DND-41 (cell line): ENCODE measurements around the gene CCDC93.

ENCODE experiments used
- ATAC-seq: fragments of 200-7000 bp; cut with Tn5 transposase; 3 replicates; pipeline ENCODE4 v1.9.1; 2021; ENCODE audit warnings: low read depth; ENCODE audit not compliant: insufficient read depth
- DNase-seq: peaks from one replicate; pipeline ENCODE4 v3.0.0-alpha.2; 2020
- H2AFZ ChIP-seq: 2 replicates; pipeline ENCODE4 v1.6.0; 2012; ENCODE audit warnings: low read depth, low read length
- H3K27ac ChIP-seq: 2 replicates; pipeline ENCODE4 v1.5.1; 2012; ENCODE audit warnings: low read length, inconsistent platforms
- H3K27me3 ChIP-seq: fragments of 200-600 bp; sonication (generic); 2 replicates; pipeline ENCODE4 v1.6.0; 2012; ENCODE audit warnings: low read length, mild to moderate bottlenecking, inconsistent platforms; ENCODE audit not compliant: insufficient read depth, poor library complexity
- H3K36me3 ChIP-seq: 2 replicates; pipeline ENCODE4 v1.5.1; 2012; ENCODE audit warnings: low read length, inconsistent platforms; ENCODE audit not compliant: insufficient read depth
- H3K4me1 ChIP-seq: 2 replicates; pipeline ENCODE4 v1.5.1; 2012; ENCODE audit warnings: mild to moderate bottlenecking, low read length; ENCODE audit not compliant: insufficient read depth
- H3K4me2 ChIP-seq: 2 replicates; pipeline ENCODE4 v1.6.0; 2012; ENCODE audit warnings: mild to moderate bottlenecking, moderate library complexity, low read length, inconsistent platforms; ENCODE audit not compliant: insufficient read depth
- H3K4me3 ChIP-seq, 2 experiments: fragments of 200-600 bp in 1 of 2; shearing (Covaris generic) in 1 of 2; 2 replicates each; pipeline ENCODE4 v1.5.1; 2012 to 2016; ENCODE audit warnings: inconsistent platforms in 2 of 2, low read length in 2 of 2, mild to moderate bottlenecking in 2 of 2, low read depth in 1 of 2, moderate library complexity in 1 of 2
- H3K79me2 ChIP-seq: 2 replicates; pipeline ENCODE4 v1.6.0; 2012; ENCODE audit warnings: low read length, inconsistent platforms; ENCODE audit not compliant: insufficient read depth
- H3K9ac ChIP-seq: 2 replicates; pipeline ENCODE4 v1.6.0; 2012; ENCODE audit warnings: low read depth, mild to moderate bottlenecking, inconsistent platforms, low read length, moderate library complexity
- H3K9me3 ChIP-seq: 2 replicates; pipeline ENCODE4 v1.5.1; 2012; ENCODE audit warnings: low read length, moderate library complexity, mild to moderate bottlenecking, inconsistent platforms; ENCODE audit not compliant: insufficient read depth, severe bottlenecking
- H4K20me1 ChIP-seq: 2 replicates; pipeline ENCODE4 v1.6.0; 2012; ENCODE audit warnings: low read length; ENCODE audit not compliant: insufficient read depth
- EZH2 ChIP-seq: IDR thresholded peaks from 3 replicates; pipeline ENCODE4 v1.6.1; 2012; ENCODE audit warnings: borderline replicate concordance, low read depth, mild to moderate bottlenecking, moderate library complexity, low read length, inconsistent platforms; ENCODE audit not compliant: severe bottlenecking
- TF ChIP-seq, protein P1 (sequence below): IDR thresholded peaks from 2 replicates; pipeline ENCODE4 v1.5.1; 2012; ENCODE audit warnings: borderline replicate concordance, low read length, moderate library complexity, mild to moderate bottlenecking; ENCODE audit not compliant: poor library complexity, severe bottlenecking; ENCODE audit errors: extremely low read depth

CCDC93 gene

DNA sequence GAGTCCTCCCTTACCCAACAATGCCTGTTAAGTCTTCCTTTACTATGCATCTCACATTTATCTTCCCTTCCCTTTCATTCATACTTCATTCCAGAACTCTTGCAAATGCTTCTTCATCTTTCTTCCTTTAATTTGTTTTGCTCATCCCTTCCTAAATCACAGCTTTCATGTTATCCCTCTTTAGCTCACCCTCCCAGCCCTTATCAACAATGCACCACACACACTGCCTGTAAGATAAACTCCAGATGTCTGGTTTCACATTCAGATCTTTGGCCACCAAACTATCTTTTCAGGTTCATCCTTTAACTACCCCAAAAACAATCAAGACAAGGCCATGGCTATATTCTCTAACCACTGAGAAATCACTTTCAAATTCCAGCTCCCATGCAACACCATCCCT is 3.4 kb downstream of the CCDC93 start:
- Histone ChIP-seq H3K4me2 (0 out of 2 replicates have a peak overlapping the region, but pooled peaks have one; percentile 4), H3K4me3 (no peak overlapping the region), H3K27me3 (no peaks in the 10 kb centered on the region), H3K4me1 (peaks cover 34% of the 10 kb centered on the region), H3K9ac (no peak overlapping the region), H3K79me2 (peaks cover 60% of the 10 kb centered on the region), H3K9me3 (no peaks in the 10 kb centered on the region), H3K27ac (no peak overlapping the region), H2AFZ (no peak overlapping the region), H4K20me1 (peaks cover 42% of the 10 kb centered on the region), H3K36me3 (peaks cover 41% of the 10 kb centered on the region)
- ATAC-seq = no peak
- no peak for DNase-seq
- TF ChIP-seq EZH2 = no peak
- TF ChIP-seq, protein P1, sequence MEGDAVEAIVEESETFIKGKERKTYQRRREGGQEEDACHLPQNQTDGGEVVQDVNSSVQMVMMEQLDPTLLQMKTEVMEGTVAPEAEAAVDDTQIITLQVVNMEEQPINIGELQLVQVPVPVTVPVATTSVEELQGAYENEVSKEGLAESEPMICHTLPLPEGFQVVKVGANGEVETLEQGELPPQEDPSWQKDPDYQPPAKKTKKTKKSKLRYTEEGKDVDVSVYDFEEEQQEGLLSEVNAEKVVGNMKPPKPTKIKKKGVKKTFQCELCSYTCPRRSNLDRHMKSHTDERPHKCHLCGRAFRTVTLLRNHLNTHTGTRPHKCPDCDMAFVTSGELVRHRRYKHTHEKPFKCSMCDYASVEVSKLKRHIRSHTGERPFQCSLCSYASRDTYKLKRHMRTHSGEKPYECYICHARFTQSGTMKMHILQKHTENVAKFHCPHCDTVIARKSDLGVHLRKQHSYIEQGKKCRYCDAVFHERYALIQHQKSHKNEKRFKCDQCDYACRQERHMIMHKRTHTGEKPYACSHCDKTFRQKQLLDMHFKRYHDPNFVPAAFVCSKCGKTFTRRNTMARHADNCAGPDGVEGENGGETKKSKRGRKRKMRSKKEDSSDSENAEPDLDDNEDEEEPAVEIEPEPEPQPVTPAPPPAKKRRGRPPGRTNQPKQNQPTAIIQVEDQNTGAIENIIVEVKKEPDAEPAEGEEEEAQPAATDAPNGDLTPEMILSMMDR = no peak

DNA sequence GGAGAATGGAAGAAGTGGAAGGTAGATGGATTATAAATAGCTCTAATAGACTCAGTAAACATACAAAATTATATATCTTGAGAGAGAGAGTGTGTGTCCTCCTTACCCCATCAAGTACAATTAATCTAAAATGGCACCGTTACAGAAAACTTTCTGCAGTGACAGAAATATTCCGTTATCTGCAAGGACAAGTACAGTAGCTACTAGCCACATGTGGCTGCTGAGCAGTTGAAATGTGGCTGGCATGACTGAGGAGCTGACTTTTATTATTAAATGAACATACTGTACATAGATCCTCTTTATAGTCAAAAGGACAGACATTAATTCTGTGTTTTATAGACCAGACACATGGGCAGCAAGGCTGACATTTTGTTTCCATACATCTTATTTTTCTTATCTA is 7.0 kb downstream of the CCDC93 start:
- Histone ChIP-seq H3K9me3 (no peaks in the 10 kb centered on the region), H3K36me3 (peaks cover 73% of the 10 kb centered on the region), H3K4me2 (no peak overlapping the region), H3K79me2 (peaks cover 41% of the 10 kb centered on the region), H3K4me1 (peaks cover 10% of the 10 kb centered on the region), H4K20me1 (peaks cover 46% of the 10 kb centered on the region), H2AFZ (no peak overlapping the region), H3K9ac (no peak overlapping the region), H3K27me3 (no peaks in the 10 kb centered on the region), H3K4me3 (no peak overlapping the region), H3K27ac (no peak overlapping the region)
- no peak for ATAC-seq
- no peak for TF ChIP-seq EZH2
- TF ChIP-seq, protein P1 = no peak
- no peak for DNase-seq

DNA sequence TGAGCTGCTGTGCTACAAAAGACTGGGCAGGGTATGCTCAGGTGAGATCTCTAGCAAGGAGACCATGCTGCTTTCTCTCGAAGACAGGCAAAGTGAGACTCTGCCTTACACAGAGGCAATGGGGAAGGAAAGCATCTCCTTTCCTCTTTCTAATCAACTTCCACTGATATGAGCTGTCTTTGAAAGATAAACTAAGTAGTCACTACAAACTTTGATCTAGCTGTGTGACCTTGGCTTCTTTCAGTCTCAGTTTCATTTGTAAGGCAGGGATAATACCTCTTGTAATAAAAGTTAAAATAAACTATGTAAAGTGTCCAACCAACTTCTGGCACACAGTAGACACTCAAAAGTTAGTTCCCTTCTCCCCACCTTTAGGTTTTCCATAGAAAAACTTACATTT is 7.5 kb downstream of the CCDC93 start:
- no peak overlapping the region for H3K27ac ChIP-seq
- no peak overlapping the region for H2AFZ ChIP-seq
- H3K36me3 ChIP-seq = peaks cover 75% of the 10 kb centered on the region
- H3K27me3 ChIP-seq = no peaks in the 10 kb centered on the region
- ATAC-seq = no peak
- peaks cover 5% of the 10 kb centered on the region for H3K4me1 ChIP-seq
- no peak overlapping the region for H3K4me3 ChIP-seq
- no peaks in the 10 kb centered on the region for H3K9me3 ChIP-seq
- no peak for DNase-seq
- H3K4me2 ChIP-seq = no peak overlapping the region
- H3K79me2 ChIP-seq = peaks cover 35% of the 10 kb centered on the region
- H4K20me1 ChIP-seq = peaks cover 45% of the 10 kb centered on the region
- H3K9ac ChIP-seq = no peak overlapping the region
- TF ChIP-seq EZH2 = no peak
- TF ChIP-seq, protein P1 = no peak

DNA sequence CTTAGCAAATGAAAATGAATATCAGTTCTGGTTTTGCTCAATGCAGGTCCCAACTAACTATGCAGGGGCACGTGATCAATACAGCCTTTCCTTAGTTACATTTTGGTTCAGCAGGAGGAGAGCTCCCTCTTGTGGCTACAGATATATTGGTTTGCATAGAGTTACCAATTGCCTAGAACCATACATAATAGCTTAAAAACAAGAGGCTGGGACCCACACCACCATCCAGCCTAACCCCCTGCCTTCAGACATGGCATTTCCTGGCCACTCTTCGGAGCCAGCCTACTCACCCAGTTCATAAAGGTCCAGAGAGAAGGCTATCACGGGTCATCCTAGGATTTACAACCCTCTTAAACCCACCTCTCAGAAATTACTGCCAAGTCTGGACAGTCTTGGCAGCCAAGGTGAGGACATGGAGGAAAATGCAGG is 10.5 kb downstream of the CCDC93 start:
- H4K20me1 ChIP-seq = peaks cover 24% of the 10 kb centered on the region
- ATAC-seq (peak; percentile 97), DNase-seq (peak; percentile 54)
- TF ChIP-seq EZH2 = no peak
- TF ChIP-seq, protein P1 = peak; percentile 86
- H3K79me2 ChIP-seq = peaks cover 6% of the 10 kb centered on the region
- no peak overlapping the region for H3K4me2 ChIP-seq
- no peak overlapping the region for H3K27ac ChIP-seq
- H3K4me3 ChIP-seq = no peak overlapping the region
- H3K4me1 ChIP-seq = no peaks in the 10 kb centered on the region
- H2AFZ ChIP-seq = no peak overlapping the region
- peaks cover 91% of the 10 kb centered on the region for H3K36me3 ChIP-seq
- no peaks in the 10 kb centered on the region for H3K27me3 ChIP-seq
- no peaks in the 10 kb centered on the region for H3K9me3 ChIP-seq
- H3K9ac ChIP-seq = no peak overlapping the region
